ENCODE measurements around the gene MAGOHB. TPM values are rescaled to one million over a fixed set of nuclear protein-coding genes. Genes with fewer than 3 reads are reported as not detected.

The MAGOHB gene
- total and polyA plus RNA-seq, 2 of the 13 experiments (the other 11 are each of a cell fraction or from before 2014, with no cell fraction given), result 7.0 to 49.8 TPM

GRCh38 chr12:10613349-10614055 is at the start of gene MAGOHB (continued):
- TF ChIP-seq PLSCR1 (CRISPR knock-in tag; IDR thresholded peaks at IDR 0.05; ENCODE audit: borderline replicate concordance) (no peak), ZBTB4 (CRISPR knock-in tag; IDR thresholded peaks at IDR 0.05; ENCODE audit: borderline replicate concordance) (no peak; the same call in 1 of the 2 replicates), SMC3 (IDR thresholded peaks at IDR 0.05; ENCODE audit: low read length) (no peak), ZSCAN31 (CRISPR knock-in tag; IDR thresholded peaks at IDR 0.05; ENCODE audit: low read depth) (peak; percentile 82; the same call in 1 of the 2 replicates), ZNF136 (CRISPR knock-in tag; IDR thresholded peaks at IDR 0.05; ENCODE audit: low read depth) (0 out of 2 replicates have a peak, but pooled peaks have one; percentile 30), ARID3A (IDR thresholded peaks at IDR 0.05; ENCODE audit: low read depth, low read length) (0 out of 2 replicates have a peak, but pooled peaks have one; percentile 5), SOX6 (IDR thresholded peaks at IDR 0.05) (no peak), SOX6 (CRISPR knock-in tag; IDR thresholded peaks at IDR 0.05) (peak; percentile 42; the same call in 1 of the 2 replicates), DMTF1 (CRISPR knock-in tag; IDR thresholded peaks at IDR 0.05) (no peak), CAMTA2 (CRISPR knock-in tag; IDR thresholded peaks at IDR 0.05; ENCODE audit: borderline replicate concordance) (no peak), ATF7-NPFF (CRISPR knock-in tag; IDR thresholded peaks at IDR 0.05; ENCODE audit: low read depth) (peak; percentile 72), FLYWCH1 (CRISPR knock-in tag; IDR thresholded peaks at IDR 0.05) (no peak), CREBL2 (CRISPR knock-in tag; IDR thresholded peaks at IDR 0.05; ENCODE audit: borderline replicate concordance) (peak; percentile 84; the same call in 1 of the 2 replicates), RCOR2 (CRISPR knock-in tag; IDR thresholded peaks at IDR 0.05) (no peak), ZNF720 (CRISPR knock-in tag; IDR thresholded peaks at IDR 0.05) (no peak), U2AF1 (optimal IDR thresholded peaks at IDR 0.05; ENCODE audit: low read depth, low read length) (peak; percentile 70), ZNF292 (CRISPR knock-in tag; IDR thresholded peaks at IDR 0.05; ENCODE audit: borderline replicate concordance, low read depth) (no peak), ZNF530 (CRISPR knock-in tag; IDR thresholded peaks at IDR 0.05; ENCODE audit: low read depth) (no peak)

Data from HepG2 (cell line).